Measurements from ENCODE around the gene DDI2. TPM values are rescaled to one million over a fixed set of nuclear protein-coding genes. Genes with fewer than 3 reads are reported as not detected.

DDI2 gene
- total and polyA plus RNA-seq, 11 donors, result 6.2 to 33.5 (median 21.8) TPM

DNA sequence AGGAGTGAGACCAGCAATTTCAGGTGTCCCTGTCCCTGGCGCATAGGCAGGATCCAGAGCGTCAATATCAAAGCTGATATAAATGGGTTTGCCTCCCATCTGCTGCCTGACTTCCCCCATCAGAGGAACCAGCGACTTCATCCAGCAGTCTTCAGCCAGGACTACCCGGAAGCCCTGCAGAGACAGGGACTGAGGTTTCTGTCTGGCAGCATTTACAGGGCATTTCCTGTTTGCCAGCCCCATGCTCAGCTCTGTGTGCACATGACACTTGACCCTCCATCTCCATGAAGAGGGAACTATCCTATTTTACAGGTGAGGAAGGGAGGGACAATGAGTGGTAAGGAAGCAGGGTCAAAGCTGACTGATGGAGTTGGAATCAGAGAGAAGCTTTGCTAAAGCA is 39.6 kb upstream of the DDI2 start:
- ATAC-seq (no peak), DNase-seq (no peak)
- H3K36me3 ChIP-seq, result no peaks in the 10 kb centered on the region
- 56 to 87% (median 69%) methylated on average over 4 of the region's 4 CpGs for WGBS, 4 donors
- H3K4me1 ChIP-seq, result peaks cover 0 to 29% (median 0%) of the 10 kb centered on the region in 12 donors
- H3K4me3 ChIP-seq, result no peak overlapping the region
- no peak overlapping the region for H3K27ac ChIP-seq
- H3K9me3 ChIP-seq, result no peaks in the 10 kb centered on the region
- intact Hi-C loops (cut with DNase I), result loop anchor here in 1 of 10 donors (10.0 kb wide), 1 partner anchor 77 kb away; a partner anchor contains a TSS
- no peaks in the 10 kb centered on the region for H3K27me3 ChIP-seq
- TF ChIP-seq, protein P1, sequence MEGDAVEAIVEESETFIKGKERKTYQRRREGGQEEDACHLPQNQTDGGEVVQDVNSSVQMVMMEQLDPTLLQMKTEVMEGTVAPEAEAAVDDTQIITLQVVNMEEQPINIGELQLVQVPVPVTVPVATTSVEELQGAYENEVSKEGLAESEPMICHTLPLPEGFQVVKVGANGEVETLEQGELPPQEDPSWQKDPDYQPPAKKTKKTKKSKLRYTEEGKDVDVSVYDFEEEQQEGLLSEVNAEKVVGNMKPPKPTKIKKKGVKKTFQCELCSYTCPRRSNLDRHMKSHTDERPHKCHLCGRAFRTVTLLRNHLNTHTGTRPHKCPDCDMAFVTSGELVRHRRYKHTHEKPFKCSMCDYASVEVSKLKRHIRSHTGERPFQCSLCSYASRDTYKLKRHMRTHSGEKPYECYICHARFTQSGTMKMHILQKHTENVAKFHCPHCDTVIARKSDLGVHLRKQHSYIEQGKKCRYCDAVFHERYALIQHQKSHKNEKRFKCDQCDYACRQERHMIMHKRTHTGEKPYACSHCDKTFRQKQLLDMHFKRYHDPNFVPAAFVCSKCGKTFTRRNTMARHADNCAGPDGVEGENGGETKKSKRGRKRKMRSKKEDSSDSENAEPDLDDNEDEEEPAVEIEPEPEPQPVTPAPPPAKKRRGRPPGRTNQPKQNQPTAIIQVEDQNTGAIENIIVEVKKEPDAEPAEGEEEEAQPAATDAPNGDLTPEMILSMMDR (IDR thresholded peaks at IDR 0.05), result no peak
- TF ChIP-seq POLR2A (IDR thresholded peaks at IDR 0.05), result no peak

DNA sequence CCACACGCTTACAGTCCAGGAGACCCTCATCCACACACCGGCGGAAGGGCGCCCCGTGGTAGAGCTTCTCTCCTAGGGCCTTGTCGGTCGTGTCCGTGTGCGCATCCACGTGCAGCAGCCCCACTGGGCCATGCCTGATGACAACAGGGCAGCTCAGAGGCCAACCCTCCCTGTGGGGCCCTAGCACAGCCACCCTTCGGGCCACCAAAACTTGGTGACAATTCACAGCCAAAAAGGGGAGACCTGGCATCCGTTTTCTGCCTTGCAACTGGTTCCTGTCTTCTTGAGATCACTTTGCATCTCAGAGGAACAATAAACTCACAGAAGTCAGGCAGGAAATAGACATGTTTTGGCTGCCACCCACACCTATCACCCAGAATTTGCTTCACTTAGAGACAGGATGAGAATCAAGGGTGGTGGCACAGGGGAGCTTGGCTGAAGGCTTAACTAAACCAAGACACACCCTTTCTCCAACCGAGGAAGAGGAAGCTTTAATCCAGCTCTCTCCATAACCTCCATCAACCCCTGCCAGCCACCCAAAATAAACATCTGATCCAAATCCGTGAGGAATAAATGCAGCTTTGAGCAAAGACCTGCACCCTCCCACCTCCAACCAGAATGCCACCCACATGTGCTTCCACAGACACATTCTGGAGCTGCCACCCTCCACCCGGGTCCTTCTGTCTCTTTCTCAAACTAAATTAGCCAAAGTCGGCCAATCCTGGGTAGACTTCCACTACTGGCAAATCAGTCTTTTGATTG is 38.2 kb upstream of the DDI2 start:
- no peak for TF ChIP-seq POLR2A (IDR thresholded peaks at IDR 0.05)
- TF ChIP-seq, protein P1 (IDR thresholded peaks at IDR 0.05), result no peak
- no peaks in the 10 kb centered on the region for H3K9me3 ChIP-seq
- H3K4me3 ChIP-seq, result no peak overlapping the region
- H3K27me3 ChIP-seq, result peaks cover 0 to 8% (median 0%) of the 10 kb centered on the region in 9 donors
- intact Hi-C loops (cut with DNase I), result loop anchor here in 1 of 10 donors (10.0 kb wide), 1 partner anchor 76 kb away; a partner anchor contains a TSS
- H3K36me3 ChIP-seq, result no peaks in the 10 kb centered on the region
- DNase-seq (no peak), ATAC-seq (no peak)
- peak overlapping the region in 1 of 12 donors; percentile 89 for H3K27ac ChIP-seq
- H3K4me1 ChIP-seq, result peaks cover 0 to 32% (median under 1%) of the 10 kb centered on the region in 12 donors
- 76 to 85% (median 81%) methylated on average over 8 to 16 of the region's 16 CpGs for WGBS, 4 donors

DNA sequence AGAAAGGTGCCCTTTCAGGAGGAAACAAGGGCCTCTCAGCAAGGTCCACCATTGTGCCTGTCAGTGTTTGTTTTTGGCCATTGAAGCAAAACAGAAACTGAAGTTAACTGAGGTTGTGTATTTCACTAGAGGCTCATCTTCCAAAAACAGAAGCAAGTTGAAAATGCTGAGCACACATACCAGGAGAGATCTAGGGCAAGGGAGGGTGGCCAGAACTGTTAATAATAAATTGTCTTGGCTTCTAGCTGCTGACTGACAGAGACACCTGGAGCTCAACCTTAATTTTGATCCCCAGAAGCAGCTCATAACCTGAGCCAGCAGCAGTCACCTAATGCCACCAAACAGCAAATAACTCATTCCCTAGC is 37.6 kb upstream of the DDI2 start:
- ATAC-seq (peak in 1 of 4 donors; percentile 45), DNase-seq (no peak)
- Histone ChIP-seq H3K4me1 (peaks cover 0 to 38% (median 4%) of the 10 kb centered on the region in 12 donors), H3K9me3 (no peaks in the 10 kb centered on the region), H3K27me3 (peaks cover 0 to 13% (median 0%) of the 10 kb centered on the region in 9 donors), H3K36me3 (no peaks in the 10 kb centered on the region), H3K4me3 (no peak overlapping the region), H3K27ac (peak overlapping the region in 1 of 12 donors; percentile 89)
- TF ChIP-seq, protein P1 (IDR thresholded peaks at IDR 0.05), result no peak
- no peak for TF ChIP-seq POLR2A (IDR thresholded peaks at IDR 0.05)
- intact Hi-C loops (cut with DNase I), result loop anchor here in 1 of 10 donors (10.0 kb wide), 1 partner anchor 75 kb away; a partner anchor contains a TSS

DNA sequence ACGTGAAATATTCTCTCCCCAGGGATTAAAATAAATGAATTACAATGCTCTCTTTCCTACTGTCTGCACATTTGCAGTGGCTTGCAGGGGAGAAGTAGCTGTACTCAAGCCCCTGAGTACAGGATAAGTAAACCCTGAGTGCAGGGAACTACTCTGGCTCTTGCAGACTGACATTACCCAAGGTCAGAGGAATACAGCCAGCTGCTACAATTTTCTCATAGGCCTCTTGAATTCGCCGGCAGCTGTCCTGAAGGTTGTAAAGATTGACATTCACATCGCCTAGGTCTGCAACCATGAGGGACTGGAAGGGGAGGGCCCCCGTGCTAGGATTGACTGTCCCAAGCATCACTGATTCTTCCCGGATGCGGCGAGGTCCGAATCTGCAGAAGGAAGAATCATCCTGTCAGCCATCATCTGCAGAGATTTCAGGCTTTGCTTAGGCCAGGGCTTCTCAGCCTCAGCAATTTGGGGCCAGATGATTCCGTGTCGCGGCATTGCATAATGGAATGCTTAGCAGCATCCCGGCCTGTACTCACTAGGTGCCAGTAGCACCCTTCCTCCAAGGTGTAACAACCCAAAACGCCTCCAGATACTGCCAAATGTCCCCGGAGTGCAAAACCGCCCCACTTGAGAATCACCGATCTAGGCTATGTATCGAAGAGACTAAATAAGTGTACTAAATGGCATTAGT is 34.1 kb upstream of the DDI2 start:
- H3K27ac ChIP-seq, result no peak overlapping the region
- WGBS, 4 donors, result 82 to 87% (median 86%) methylated on average over 18 of the region's 18 CpGs
- DNase-seq (no peak), ATAC-seq (no peak)
- H3K4me3 ChIP-seq, result no peak overlapping the region
- peaks cover 0 to 36% (median 5%) of the 10 kb centered on the region in 12 donors for H3K4me1 ChIP-seq
- no peaks in the 10 kb centered on the region for H3K36me3 ChIP-seq
- TF ChIP-seq, protein P1 (IDR thresholded peaks at IDR 0.05), result no peak
- no peak for TF ChIP-seq POLR2A (IDR thresholded peaks at IDR 0.05)
- intact Hi-C loops (cut with DNase I), result no loop called here
- H3K27me3 ChIP-seq, result peaks cover 0 to 17% (median 0%) of the 10 kb centered on the region in 9 donors
- H3K9me3 ChIP-seq, result no peaks in the 10 kb centered on the region

Data from heart left ventricle (tissue), 16 donors.